GM21737 (cell line): ENCODE data around the gene ZNF839.
A peak's percentile ranks its signal among the peaks of the same experiment; 100 is the strongest.
"Not testable (repeated sequence)": the region's sequence is repeated elsewhere in the genome, so short reads cannot be mapped to it uniquely, and the experiment has no call there.

Source experiments
- ATAC-seq: cut with Tn5 transposase; IDR thresholded peaks from one replicate; pipeline ENCODE4 v1.9.1; 2021; ENCODE audit warnings: mild to moderate bottlenecking, moderate library complexity; ENCODE audit not compliant: unreplicated experiment

ZNF839 gene

DNA sequence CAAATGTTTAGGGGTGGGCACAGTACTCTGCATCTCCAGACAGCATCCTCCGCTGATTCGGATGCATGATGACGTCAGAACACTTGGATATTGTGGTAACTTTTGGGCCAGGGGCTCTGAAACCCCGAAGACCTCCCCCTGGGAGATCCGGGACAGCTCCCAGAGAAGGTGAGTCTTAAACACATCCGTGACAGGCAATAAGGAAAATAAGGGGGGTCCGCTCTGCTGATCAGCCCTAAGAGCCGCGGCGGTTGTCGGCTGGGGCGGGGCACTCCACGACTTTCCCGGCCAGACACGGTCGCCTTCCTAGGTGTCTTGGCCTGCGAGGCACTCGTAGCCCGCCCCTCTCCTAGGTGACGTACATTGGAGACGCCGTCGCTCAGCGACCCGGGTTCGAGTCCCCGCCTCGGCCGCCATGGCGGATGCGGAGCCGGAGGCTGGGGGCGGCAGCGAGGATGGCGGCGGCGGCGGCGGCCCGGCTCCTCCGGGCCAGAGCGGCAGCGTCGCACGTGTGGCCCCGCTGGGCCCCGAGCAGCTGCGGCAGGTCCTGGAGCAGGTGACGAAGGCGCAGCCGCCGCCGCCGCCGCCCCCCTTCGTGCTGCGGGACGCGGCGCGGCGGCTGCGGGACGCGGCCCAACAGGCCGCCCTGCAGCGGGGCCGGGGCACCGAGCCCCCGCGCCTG is at the start of gene ZNF839:
TSS of gene ZNF839 (plus strand) at position 396 of the 682 bp plus-strand sequence. CDS start at position 416, 20 bp downstream.
- ATAC-seq = peak; percentile 48

DNA sequence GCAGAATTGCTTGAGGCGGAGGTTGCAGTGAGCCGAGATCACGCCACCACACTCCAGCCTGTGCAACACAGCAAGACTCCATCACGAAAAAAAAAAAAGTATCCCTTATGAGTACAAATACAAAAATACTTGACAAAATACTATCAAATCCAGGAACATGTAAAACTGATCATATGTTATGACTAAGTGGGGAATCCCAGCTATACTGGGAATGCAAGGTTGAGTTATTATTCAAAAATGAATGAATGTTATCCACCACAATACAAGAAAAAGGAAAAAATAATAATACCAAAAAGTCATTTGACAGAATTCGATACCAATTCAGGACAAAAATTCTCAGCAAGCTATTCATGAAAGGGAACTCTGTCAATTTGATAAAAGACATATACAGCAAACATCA is 47.2 kb upstream of the ZNF839 start:
- no peak for ATAC-seq

DNA sequence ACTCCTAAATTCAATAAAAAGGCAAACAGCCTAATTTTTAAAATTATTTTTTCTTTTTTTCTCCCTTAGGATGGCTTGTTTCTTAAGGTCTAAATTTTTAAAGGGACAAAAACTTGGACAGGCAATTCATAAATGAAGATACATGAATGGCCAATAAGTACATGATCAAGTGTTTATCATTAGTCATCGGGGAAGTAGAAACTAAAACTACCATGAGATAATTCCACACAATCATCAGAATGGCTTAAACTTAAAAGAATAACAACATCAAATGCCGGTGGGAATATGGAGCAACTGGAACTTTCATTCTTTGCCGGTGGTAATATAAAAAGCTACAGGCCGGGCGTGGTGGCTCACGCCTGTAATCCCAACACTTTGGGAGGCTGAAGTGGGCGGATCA is 43.7 kb upstream of the ZNF839 start:
- no peak for ATAC-seq

DNA sequence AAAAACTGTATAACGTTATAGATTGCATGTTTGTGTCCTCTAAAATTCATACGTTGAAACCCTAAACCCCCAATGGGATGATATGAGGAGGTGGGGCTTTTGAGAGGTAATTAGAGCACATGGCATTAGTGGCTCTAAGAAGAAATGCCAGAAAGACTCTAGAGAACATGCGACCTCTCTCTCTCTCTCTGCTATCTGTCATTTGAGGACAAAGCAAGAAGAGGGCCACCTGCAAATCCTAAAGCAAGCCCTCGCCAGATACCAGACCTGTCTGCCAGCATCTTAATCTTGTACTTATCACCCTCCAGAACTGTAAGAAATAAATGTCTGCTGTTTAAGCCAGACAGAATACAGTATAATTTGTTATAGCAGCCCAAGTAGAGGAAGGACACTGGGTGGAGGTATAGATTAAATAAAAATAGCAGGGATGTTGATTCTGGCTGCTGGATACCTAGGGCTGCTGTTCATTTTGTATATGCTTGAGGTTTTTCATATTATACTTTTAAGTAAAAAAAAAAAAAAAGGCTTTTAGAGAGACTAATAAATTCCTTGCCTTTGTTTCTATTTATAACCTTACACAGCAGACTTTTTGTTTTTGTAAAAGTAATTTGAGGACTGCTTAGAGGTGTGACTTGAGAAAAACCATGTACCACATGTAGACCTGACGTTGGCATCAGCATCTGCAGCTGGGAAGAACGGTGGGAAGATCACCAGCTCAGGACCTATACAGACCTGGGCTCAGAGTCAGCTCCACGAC is 41.5 kb upstream of the ZNF839 start:
- ATAC-seq = no peak

DNA sequence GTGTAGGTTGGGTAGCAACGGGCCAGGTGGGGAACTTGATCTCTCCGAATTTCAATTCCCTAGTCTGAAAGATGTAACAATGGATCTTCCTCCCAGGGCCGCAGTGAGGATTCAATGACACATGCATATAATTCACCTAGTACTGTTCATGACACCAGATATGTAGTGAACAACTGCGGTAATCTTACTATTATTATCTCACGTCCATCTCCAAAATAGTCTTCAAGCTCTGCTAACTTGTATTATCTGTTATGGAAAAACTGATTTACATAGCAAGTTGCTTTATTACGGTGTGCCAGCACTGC is 41.0 kb upstream of the ZNF839 start:
- ATAC-seq = no peak

DNA sequence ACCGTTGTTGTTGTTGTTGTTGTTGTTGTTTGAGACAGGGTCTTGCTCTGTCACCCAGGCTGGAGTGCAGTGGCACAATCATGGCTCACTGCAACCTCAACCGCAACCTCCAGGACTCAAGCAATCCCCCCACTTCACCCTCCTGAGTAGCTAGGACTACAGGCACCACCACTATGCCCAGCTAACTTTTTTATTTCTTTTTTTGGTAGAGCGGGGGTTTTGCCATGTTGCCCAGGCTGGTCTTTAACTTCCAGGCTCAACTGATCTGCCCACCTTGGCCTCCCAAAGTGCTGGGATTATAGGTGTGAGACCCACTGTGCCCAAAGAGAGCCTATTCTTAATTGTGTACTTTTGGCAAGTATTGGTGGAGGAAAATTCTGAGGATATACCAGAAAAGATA is 40.3 kb upstream of the ZNF839 start:
- ATAC-seq = no peak

GRCh38 chr14:102279688-102280348 is 39.7 kb upstream of the ZNF839 start:
- ATAC-seq = no peak

DNA sequence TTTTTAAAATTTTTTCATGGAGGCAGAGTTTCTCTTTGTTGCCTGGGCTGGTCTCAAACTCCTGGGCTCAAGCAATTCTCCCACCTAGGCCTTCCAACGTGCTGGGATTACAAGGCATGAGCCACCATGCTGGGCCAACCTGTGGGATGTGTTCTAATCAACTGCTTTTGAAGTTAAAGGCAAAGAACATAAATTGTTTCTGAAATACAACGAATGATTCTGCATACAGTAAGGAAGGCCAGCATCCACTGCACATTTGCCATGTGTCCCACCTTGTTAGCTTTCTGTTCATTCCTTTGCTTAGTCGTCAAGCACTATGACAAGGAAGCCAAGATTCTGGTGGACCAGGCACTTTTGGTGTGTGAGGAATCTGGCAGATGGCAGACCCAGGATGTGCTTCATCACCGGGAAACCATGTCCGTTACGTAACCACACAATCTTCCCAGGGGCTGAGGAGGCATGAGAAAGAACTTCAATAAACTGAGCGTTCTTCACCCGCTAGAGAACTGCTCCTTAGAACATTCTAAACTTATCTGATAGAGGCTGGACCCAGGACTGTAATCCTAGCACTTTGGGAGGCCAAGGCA is 39.1 kb upstream of the ZNF839 start:
- no peak for ATAC-seq

DNA sequence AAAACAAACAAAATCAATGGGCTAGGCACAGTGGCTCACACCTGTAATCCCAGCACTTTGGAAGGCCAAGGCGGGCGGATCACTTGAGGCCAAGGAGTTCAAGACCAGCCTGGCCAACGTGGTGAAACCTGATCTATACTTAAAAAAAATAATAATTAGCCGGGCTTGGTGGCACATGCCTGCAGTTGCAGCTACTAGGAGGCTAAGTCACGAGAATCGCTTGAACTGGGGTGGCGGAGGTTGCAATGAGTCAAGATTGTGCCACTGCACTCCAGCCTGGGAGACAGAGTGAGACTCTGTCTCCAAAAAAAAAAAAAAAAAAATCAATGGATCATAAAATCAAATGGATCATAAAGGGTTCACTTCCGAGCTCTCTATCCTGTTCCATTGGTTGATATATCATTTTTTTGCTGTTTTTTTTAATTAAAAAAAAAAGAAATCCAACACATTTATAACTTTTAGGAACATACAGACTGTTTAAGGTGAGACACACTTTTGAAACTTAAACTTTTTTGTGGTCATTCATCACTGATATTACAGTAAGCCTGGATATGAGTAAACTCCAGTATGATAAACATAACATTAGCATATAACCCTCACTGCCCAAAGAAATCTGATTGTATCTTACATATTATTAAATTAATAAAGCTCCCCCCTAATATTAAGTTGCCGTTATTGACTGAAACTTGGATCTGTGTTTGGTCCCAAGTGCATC is 36.6 kb upstream of the ZNF839 start:
- ATAC-seq = no peak

DNA sequence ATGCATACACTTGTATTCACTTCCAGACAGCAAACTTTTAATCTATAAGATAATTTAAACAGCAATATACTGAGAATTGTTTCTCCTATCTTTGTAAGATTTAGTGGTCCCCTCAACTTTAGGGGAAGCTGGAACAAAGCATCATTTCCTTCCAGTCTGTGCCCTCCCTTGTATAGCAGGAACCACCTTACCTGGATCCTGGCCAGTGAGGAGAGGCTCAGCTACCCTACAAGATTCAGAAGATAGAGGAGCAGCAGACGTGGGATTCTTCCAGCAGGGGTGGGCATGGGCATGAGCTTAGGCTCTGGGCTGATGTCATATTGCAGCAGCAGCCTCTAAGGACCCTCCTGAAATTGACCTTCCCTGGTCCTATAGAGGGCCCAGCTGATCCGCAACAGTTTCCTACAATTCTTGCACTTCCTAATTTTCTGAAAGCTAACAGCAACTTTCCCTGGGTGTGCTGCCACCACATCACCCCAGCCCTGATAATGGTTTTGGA is 35.9 kb upstream of the ZNF839 start:
- no peak for ATAC-seq

DNA sequence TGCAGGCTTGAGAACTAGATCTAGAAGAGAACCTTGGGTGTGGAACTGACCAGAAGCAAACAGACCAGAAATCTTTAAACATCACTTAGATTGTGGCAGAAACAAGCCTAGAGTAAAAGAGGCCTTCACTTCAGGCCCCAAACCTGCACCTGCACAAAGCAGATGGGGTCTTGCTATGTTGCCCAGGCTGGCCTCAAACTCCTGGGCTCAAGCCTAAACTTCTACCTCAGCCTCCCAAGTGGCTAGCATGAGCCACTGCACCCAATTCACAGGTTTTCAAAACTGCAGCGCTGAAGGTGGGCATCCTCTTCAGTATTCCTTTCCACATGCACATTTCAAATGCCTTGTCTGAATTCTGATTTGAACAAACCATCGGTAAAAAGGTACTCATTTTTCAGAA is 34.4 kb upstream of the ZNF839 start:
- no peak for ATAC-seq

DNA sequence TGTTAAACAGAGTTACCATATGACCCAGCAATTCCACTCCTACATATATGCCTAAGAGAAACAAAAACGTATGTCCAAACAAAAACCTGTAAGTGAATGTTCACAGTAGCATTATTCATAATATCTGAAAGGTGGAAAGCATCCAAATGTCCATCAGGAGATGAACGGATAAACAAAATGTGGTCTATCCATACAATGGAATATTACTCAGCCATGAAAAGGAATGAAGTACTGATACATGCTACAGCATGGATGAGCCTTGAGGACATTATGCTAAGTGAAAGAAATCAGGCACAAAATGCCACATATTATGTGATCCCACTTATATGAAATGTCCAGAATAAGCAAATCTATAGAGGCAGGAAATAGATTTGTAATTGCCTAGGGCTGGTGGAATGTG is 31.4 kb upstream of the ZNF839 start:
- no peak for ATAC-seq

- ATAC-seq = no peak
Observed at GRCh38 chr14:102292441-102292840, 27.1 kb upstream of the ZNF839 start.

- ATAC-seq = no peak
Observed at GRCh38 chr14:102293781-102294180, 25.8 kb upstream of the ZNF839 start.

DNA sequence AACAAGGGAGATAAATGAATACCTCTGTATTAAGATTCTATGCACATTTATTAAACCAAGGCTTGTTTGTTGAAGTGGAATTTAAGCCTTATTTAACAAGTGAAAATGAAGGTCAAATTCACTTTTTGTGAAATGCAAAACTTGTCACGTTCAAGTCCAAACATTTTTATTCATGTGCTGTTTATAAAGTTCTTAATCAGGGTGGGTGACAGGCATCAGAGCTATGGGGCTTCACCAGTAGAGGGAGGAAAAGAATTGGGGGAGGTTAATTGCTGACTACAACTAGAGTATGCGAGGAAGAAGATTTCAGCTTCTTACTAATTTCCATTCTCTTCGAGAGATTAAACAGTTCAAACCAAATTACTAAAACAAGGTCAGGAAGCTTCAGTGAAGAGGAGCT is 24.3 kb upstream of the ZNF839 start:
- no peak for ATAC-seq

GRCh38 chr14:102297436-102298170 is 21.9 kb upstream of the ZNF839 start:
- ATAC-seq = no peak

- ATAC-seq = not testable (repeated sequence)
Observed at GRCh38 chr14:102298303-102299070, 21.1 kb upstream of the ZNF839 start.

- no peak for ATAC-seq
Observed at GRCh38 chr14:102303664-102304063, 15.9 kb upstream of the ZNF839 start.
